HCT116 (cell line): ENCODE data around the gene ZNF473. TPM values are rescaled to one million over a fixed set of nuclear protein-coding genes. Genes with fewer than 3 reads are reported as not detected.

Experiments used
- ATAC-seq: fragments of 200-7000 bp; cut with Tn5 transposase; 2 replicates; pipeline ENCODE4 v1.9.1; 2020; ENCODE audit warnings: mild to moderate bottlenecking, moderate library complexity
- BruUV-seq: library from RNA; stranded (reverse); fragments of 400-500 nt; replicated peaks from 2 replicates; lab custom pipeline; 2021; lab: Mats Ljungman, UMichigan
- CTCF ChIA-PET: fragments of 300-600 bp; sonication (Branson Sonifier 250); formaldehyde crosslinking; loops from one replicate; lab custom pipeline; 2021; ENCODE audit warnings: antibody characterized with exemption; lab: Charles Lee
- POLR2A ChIA-PET: fragments of 300-600, 350-600 bp; sonication (Branson Sonifier 250); formaldehyde crosslinking; loops from one replicate; lab custom pipeline; 2021; ENCODE audit warnings: antibody characterized with exemption; lab: Charles Lee
- RAD21 ChIA-PET, 2 experiments: fragments of 300-600 bp; sonication (Branson Sonifier 250); formaldehyde crosslinking; loops; one replicate each; lab custom pipeline; 2023; ENCODE audit warnings: low total read pairs in 2 of 2; ENCODE audit not compliant: uncharacterized antibody in 2 of 2, unreplicated experiment in 2 of 2, low non-redundant PET in 1 of 2; lab: Charles Lee
- DNase-seq: peaks from one replicate; pipeline ENCODE4 v3.0.0-alpha.2; 2010; ENCODE audit warnings: low read depth, low spot score
- H2AFZ ChIP-seq: fragments of 200-600 bp; shearing (Covaris generic), sonication (generic); 2 replicates; pipeline ENCODE4 v1.6.1; 2017; ENCODE audit warnings: low read depth, mixed run types, mixed read lengths, antibody characterized with exemption, low read length; ENCODE audit not compliant: poor library complexity, severe bottlenecking
- H3K27ac ChIP-seq: 2 replicates; pipeline ENCODE4 v1.5.1; 2012; ENCODE audit warnings: low read depth, low read length
- H3K27me3 ChIP-seq: fragments of 200-600 bp; sonication (generic); 2 replicates; pipeline ENCODE4 v1.6.1; 2016; ENCODE audit warnings: mixed run types, low read length, mixed read lengths; ENCODE audit not compliant: insufficient read depth
- H3K36me3 ChIP-seq, 2 experiments: fragments of 200-500 bp in 1 of 2; fragments of 200-600 bp in 1 of 2; sonication (Bioruptor generic) in 1 of 2; sonication (generic) in 1 of 2; 2 replicates each; pipeline versions ENCODE4 v1.5.1 to v1.6.1; 2014 to 2016; ENCODE audit warnings: low read length in 2 of 2, inconsistent platforms in 1 of 2, mixed read lengths in 1 of 2, mixed run types in 1 of 2; ENCODE audit not compliant: insufficient read depth in 2 of 2, control insufficient read depth in 1 of 2
- H3K4me1 ChIP-seq, 2 experiments: fragments of 200-600 bp in 1 of 2; sonication (generic) in 1 of 2; 2 replicates each; pipeline versions ENCODE4 v1.5.1 to v1.6.1; 2012 to 2017; ENCODE audit warnings: low read length in 2 of 2, inconsistent platforms in 1 of 2, mild to moderate bottlenecking in 1 of 2, mixed read lengths in 1 of 2, mixed run types in 1 of 2, moderate library complexity in 1 of 2; ENCODE audit not compliant: insufficient read depth in 2 of 2, control insufficient read depth in 1 of 2
- H3K4me2 ChIP-seq: fragments of 200-600 bp; sonication (generic); 2 replicates; pipeline ENCODE4 v1.6.1; 2017; ENCODE audit warnings: mixed run types, low read length, mixed read lengths
- H3K4me3 ChIP-seq, 2 experiments: fragments of 200-600 bp in 1 of 2; sonication (generic) in 1 of 2; replicated peaks in 1 of 2; 2 replicates each; pipeline ENCODE4 v1.5.1; 2011 to 2016; ENCODE audit warnings: low read length in 2 of 2, control low read depth in 1 of 2, low read depth in 1 of 2, mild to moderate bottlenecking in 1 of 2, mixed read lengths in 1 of 2, mixed run types in 1 of 2
- H3K79me2 ChIP-seq: fragments of 200-600 bp; sonication (generic); 2 replicates; pipeline ENCODE4 v1.6.1; 2017; ENCODE audit warnings: mild to moderate bottlenecking, mixed run types, low read length, moderate library complexity, mixed read lengths; ENCODE audit not compliant: insufficient read depth
- H3K9ac ChIP-seq: fragments of 200-600 bp; sonication (generic); 2 replicates; pipeline ENCODE4 v1.6.1; 2016; ENCODE audit warnings: low read length, mixed read lengths
- H3K9me2 ChIP-seq: fragments of 200-600 bp; sonication (generic), shearing (Covaris generic); 2 replicates; pipeline ENCODE4 v1.6.1; 2017; ENCODE audit warnings: mixed run types, mild to moderate bottlenecking, moderate library complexity; ENCODE audit not compliant: insufficient read depth
- H3K9me3 ChIP-seq, 2 experiments: fragments of 200-500 bp in 1 of 2; fragments of 200-600 bp in 1 of 2; sonication (Bioruptor generic) in 1 of 2; sonication (generic) in 1 of 2; 2 replicates each; pipeline ENCODE4 v1.6.1; 2014 to 2017; ENCODE audit warnings: low read length in 2 of 2, mixed read lengths in 2 of 2, inconsistent platforms in 1 of 2, low read depth in 1 of 2, mild to moderate bottlenecking in 1 of 2, mixed run types in 1 of 2, moderate library complexity in 1 of 2; ENCODE audit not compliant: control insufficient read depth in 1 of 2, insufficient read depth in 1 of 2
- H4K20me1 ChIP-seq: fragments of 200-600 bp; sonication (generic), shearing (Covaris generic); 2 replicates; pipeline ENCODE4 v1.6.1; 2017; ENCODE audit warnings: mixed run types, mild to moderate bottlenecking, moderate library complexity; ENCODE audit not compliant: insufficient read depth
- CBX3 ChIP-seq: IDR thresholded peaks from 2 replicates; pipeline ENCODE4 v1.6.1; 2012; ENCODE audit warnings: low read depth
- ELF1 ChIP-seq: IDR thresholded peaks from 2 replicates; pipeline ENCODE4 v1.6.1; 2012; ENCODE audit warnings: low read depth, borderline replicate concordance
- EZH2phosphoT487 ChIP-seq: fragments of 200-600 bp; IDR thresholded peaks from 2 replicates; pipeline ENCODE4 v1.6.1; 2018; ENCODE audit warnings: antibody characterized with exemption, borderline replicate concordance
- JUND ChIP-seq: IDR thresholded peaks from 2 replicates; pipeline ENCODE4 v1.6.1; 2012
- POLR2AphosphoS5 ChIP-seq: IDR thresholded peaks from 2 replicates; pipeline ENCODE4 v1.6.1; 2011; ENCODE audit warnings: mild to moderate bottlenecking, low read depth, low read length, moderate library complexity
- SP1 ChIP-seq: IDR thresholded peaks from 2 replicates; pipeline ENCODE4 v1.6.1; 2012; ENCODE audit warnings: low read depth
- TCF7L2 ChIP-seq: IDR thresholded peaks from 2 replicates; pipeline ENCODE4 v1.7.0; 2011; ENCODE audit warnings: borderline replicate concordance, inconsistent platforms; ENCODE audit not compliant: insufficient read depth, insufficient read length; ENCODE audit errors: extremely low read depth
- YY1 ChIP-seq: IDR thresholded peaks from 2 replicates; pipeline ENCODE4 v1.6.1; 2011; ENCODE audit warnings: low read length, low read depth, moderate library complexity, mild to moderate bottlenecking; ENCODE audit not compliant: insufficient replicate concordance; ENCODE audit errors: extremely low read depth
- ZNF274 ChIP-seq: fragments of 200-500 bp; sonication (Bioruptor generic); IDR thresholded peaks from 2 replicates; pipeline ENCODE4 v1.6.1; 2014; ENCODE audit warnings: mild to moderate bottlenecking, low read depth, low read length, inconsistent platforms
- intact Hi-C: fragments of 100-400 bp; cut with micrococcal nuclease; formaldehyde crosslinking; loops from 2 replicates; pipeline ENCODE4 v1.10.0; 2022
- total RNA-seq: library from RNA; stranded (reverse); gene quantifications from one replicate; pipeline ENCODE4 v1.2.1, GENCODE V29; 2021; ENCODE audit not compliant: unreplicated experiment
- TF ChIP-seq, protein P1 (sequence below): IDR thresholded peaks from 2 replicates; pipeline ENCODE4 v1.6.1; 2012
- TF ChIP-seq, protein P2 (sequence below): IDR thresholded peaks from 2 replicates; pipeline ENCODE4 v1.6.1; 2011; ENCODE audit warnings: mild to moderate bottlenecking, low read length, moderate library complexity; ENCODE audit not compliant: insufficient replicate concordance; ENCODE audit errors: extremely low read depth
- TF ChIP-seq, protein P3 (sequence below), 3 experiments: fragments of 200-600 bp in 1 of 3; sonication (generic) in 1 of 3; IDR thresholded peaks in 2 of 3; conservative IDR thresholded peaks in 1 of 3; 2 replicates each; pipeline ENCODE4 v1.5.1; 2012 to 2017; ENCODE audit warnings: low read depth in 2 of 3, low read length in 2 of 3, antibody characterized with exemption in 1 of 3, borderline replicate concordance in 1 of 3, control low read depth in 1 of 3, mild to moderate bottlenecking in 1 of 3, mixed read lengths in 1 of 3, mixed run types in 1 of 3, moderate library complexity in 1 of 3; ENCODE audit not compliant: insufficient read depth in 1 of 3

ZNF473 gene
- total RNA-seq, 1 experiment from 2014 or later: 19.8 TPM

- no TSS peak for BruUV-seq
- H3K36me3 ChIP-seq: peaks cover 14 to 15% of the 10 kb centered on the region in 2 experiments
- DNase-seq: peak; percentile 49
Observed at GRCh38 chr19:49997709-49998108, 28.1 kb upstream of the ZNF473 start.

GRCh38 chr19:49999371-50000010 is 26.3 kb upstream of the ZNF473 start:
- no peak overlapping the region for H3K4me2 ChIP-seq
- H3K27ac ChIP-seq: no peak overlapping the region
- H3K4me3 ChIP-seq: no peak overlapping the region
- RAD21 ChIA-PET: no interaction called here
- ATAC-seq: no peak
- intact Hi-C loops: no loop called here
- POLR2A ChIA-PET: no interaction called here
- no peaks in the 10 kb centered on the region for H3K9me2 ChIP-seq
- peaks cover 17 to 24% of the 10 kb centered on the region in 2 experiments for H3K4me1 ChIP-seq
- no peak overlapping the region for H2AFZ ChIP-seq
- H3K9ac ChIP-seq: no peak overlapping the region
- CTCF ChIA-PET: no interaction called here
- DNase-seq: no peak
- peaks cover 6% of the 10 kb centered on the region; the same call in 1 of the 2 replicates for H3K79me2 ChIP-seq
- H4K20me1 ChIP-seq: 0 out of 2 replicates have a peak, but pooled peaks cover 4% of the 10 kb centered on the region
- BruUV-seq: no TSS peak
- peaks cover 12 to 18% of the 10 kb centered on the region in 2 experiments for H3K36me3 ChIP-seq
- no peaks in the 10 kb centered on the region for H3K9me3 ChIP-seq
- no peaks in the 10 kb centered on the region for H3K27me3 ChIP-seq
- TF ChIP-seq CBX3 (no peak), JUND (no peak), TCF7L2 (no peak), SP1 (no peak), POLR2AphosphoS5 (no peak), ELF1 (no peak), ZNF274 (no peak), EZH2phosphoT487 (no peak)
- TF ChIP-seq, protein P1, sequence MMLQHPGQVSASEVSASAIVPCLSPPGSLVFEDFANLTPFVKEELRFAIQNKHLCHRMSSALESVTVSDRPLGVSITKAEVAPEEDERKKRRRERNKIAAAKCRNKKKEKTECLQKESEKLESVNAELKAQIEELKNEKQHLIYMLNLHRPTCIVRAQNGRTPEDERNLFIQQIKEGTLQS: no peak
- TF ChIP-seq, protein P2, sequence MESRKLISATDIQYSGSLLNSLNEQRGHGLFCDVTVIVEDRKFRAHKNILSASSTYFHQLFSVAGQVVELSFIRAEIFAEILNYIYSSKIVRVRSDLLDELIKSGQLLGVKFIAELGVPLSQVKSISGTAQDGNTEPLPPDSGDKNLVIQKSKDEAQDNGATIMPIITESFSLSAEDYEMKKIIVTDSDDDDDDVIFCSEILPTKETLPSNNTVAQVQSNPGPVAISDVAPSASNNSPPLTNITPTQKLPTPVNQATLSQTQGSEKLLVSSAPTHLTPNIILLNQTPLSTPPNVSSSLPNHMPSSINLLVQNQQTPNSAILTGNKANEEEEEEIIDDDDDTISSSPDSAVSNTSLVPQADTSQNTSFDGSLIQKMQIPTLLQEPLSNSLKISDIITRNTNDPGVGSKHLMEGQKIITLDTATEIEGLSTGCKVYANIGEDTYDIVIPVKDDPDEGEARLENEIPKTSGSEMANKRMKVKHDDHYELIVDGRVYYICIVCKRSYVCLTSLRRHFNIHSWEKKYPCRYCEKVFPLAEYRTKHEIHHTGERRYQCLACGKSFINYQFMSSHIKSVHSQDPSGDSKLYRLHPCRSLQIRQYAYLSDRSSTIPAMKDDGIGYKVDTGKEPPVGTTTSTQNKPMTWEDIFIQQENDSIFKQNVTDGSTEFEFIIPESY: no peak

More at GRCh38 chr19:49997709-49998108, 28.1 kb upstream of the ZNF473 start:
- no peaks in the 10 kb centered on the region for H3K27me3 ChIP-seq
- no peak overlapping the region for H3K4me3 ChIP-seq
- RAD21 ChIA-PET: no interaction called here
- H3K4me2 ChIP-seq: no peak overlapping the region
- no peaks in the 10 kb centered on the region for H3K9me2 ChIP-seq
- TF ChIP-seq, protein P3, sequence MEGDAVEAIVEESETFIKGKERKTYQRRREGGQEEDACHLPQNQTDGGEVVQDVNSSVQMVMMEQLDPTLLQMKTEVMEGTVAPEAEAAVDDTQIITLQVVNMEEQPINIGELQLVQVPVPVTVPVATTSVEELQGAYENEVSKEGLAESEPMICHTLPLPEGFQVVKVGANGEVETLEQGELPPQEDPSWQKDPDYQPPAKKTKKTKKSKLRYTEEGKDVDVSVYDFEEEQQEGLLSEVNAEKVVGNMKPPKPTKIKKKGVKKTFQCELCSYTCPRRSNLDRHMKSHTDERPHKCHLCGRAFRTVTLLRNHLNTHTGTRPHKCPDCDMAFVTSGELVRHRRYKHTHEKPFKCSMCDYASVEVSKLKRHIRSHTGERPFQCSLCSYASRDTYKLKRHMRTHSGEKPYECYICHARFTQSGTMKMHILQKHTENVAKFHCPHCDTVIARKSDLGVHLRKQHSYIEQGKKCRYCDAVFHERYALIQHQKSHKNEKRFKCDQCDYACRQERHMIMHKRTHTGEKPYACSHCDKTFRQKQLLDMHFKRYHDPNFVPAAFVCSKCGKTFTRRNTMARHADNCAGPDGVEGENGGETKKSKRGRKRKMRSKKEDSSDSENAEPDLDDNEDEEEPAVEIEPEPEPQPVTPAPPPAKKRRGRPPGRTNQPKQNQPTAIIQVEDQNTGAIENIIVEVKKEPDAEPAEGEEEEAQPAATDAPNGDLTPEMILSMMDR (IDR thresholded peaks at IDR 0.05 in 2 of 3, conservative IDR thresholded peaks at IDR 0.05 in 1 of 3; ENCODE audit: borderline replicate concordance in 1 of 3, insufficient read depth in 1 of 3, low read depth in 2 of 3, low read length in 2 of 3): no peak
- peak; percentile 17 for TF ChIP-seq YY1
- TF ChIP-seq JUND: no peak
- peak; percentile 61; the same call in 1 of the 2 replicates for TF ChIP-seq SP1
- TF ChIP-seq, all 23 proteins: peak for 2
- ATAC-seq: peak; percentile 96
- Histone ChIP-seq H3K4me1 (peaks cover 3 to 6% of the 10 kb centered on the region in 2 experiments; a peak in 3 of 4 replicates), H4K20me1 (0 out of 2 replicates have a peak, but pooled peaks cover 4% of the 10 kb centered on the region), H3K9me3 (no peaks in the 10 kb centered on the region), H2AFZ (no peak overlapping the region), H3K9ac (no peak overlapping the region), H3K27ac (no peak overlapping the region), H3K79me2 (no peaks in the 10 kb centered on the region; the same call in 1 of the 2 replicates)
- CTCF ChIA-PET: no interaction called here
- intact Hi-C loops: no loop called here
- POLR2A ChIA-PET: no interaction called here
